ENCODE results near the gene RILPL1. TPM values are rescaled to one million over a fixed set of nuclear protein-coding genes. Genes with fewer than 3 reads are reported as not detected.

Gene RILPL1
- total and polyA plus RNA-seq, 3 experiments from 2014 or later = 0.55 to 4.6 (median 2.7) TPM

GRCh38 chr12:123427036-123427769 lies 106.3 kb downstream of the RILPL1 start:
- DNase-seq = peak in 4 of 5 donors; percentile 17 to 57 (median 35)
- Mint-ChIP-seq H3K36me3 (peaks cover 0 to 53% (median 12%) of the 10 kb centered on the region in 3 donors), H3K4me1 (peaks cover 19 to 35% (median 33%) of the 10 kb centered on the region in 3 donors), H3K9me3 (no peaks in the 10 kb centered on the region), H3K4me3 (peak overlapping the region; percentile 34 to 83 (median 51)), H3K27me3 (no peaks in the 10 kb centered on the region), H3K27ac (peak overlapping the region; percentile 75 to 93 (median 88))
- CTCF ChIA-PET = interaction anchor here (0.9 to 1.4 kb wide), 5 partner anchors 30 to 43 kb away, joined by 3 to 4 read pairs (median 3); partner anchors contain the start of genes KMT5A and SNRNP35
- H3K4me3 ChIP-seq (ENCODE audit: low read length) = no peak overlapping the region
- no peaks in the 10 kb centered on the region for H3K27me3 ChIP-seq (ENCODE audit: insufficient read depth, low read length, poor library complexity, severe bottlenecking)
- POLR2A ChIA-PET = interaction anchor here (0.6 to 1.7 kb wide), 7 partner anchors 21 to 544 kb away, joined by 3 to 7 read pairs (median 4); partner anchors contain the start of genes KMT5A, SBNO1 and SNRNP35
- no peaks in the 10 kb centered on the region for H3K9me3 ChIP-seq (ENCODE audit: low read length)
- peaks cover 4% of the 10 kb centered on the region for H3K36me3 ChIP-seq (ENCODE audit: insufficient read depth, low read length)
- peaks cover 11% of the 10 kb centered on the region for H3K4me1 ChIP-seq (ENCODE audit: insufficient read depth, low read length)
- H3K27ac ChIP-seq (ENCODE audit: low read depth, low read length) = peak overlapping the region; percentile 48

GRCh38 chr12:123421314-123421713 lies 112.2 kb downstream of the RILPL1 start:
- H3K4me1 ChIP-seq (ENCODE audit: insufficient read depth, low read length) = no peaks in the 10 kb centered on the region
- peaks cover 4% of the 10 kb centered on the region for H3K36me3 ChIP-seq (ENCODE audit: insufficient read depth, low read length)
- Mint-ChIP-seq H3K27ac (peak overlapping the region in 4 of 8 donors; percentile 32 to 91 (median 61)), H3K4me3 (no peak overlapping the region), H3K4me1 (peaks cover 3 to 6% (median 5%) of the 10 kb centered on the region in 3 donors), H3K9me3 (no peaks in the 10 kb centered on the region), H3K36me3 (peaks cover 0 to 55% (median 8%) of the 10 kb centered on the region in 3 donors), H3K27me3 (peaks cover 0 to 1% of the 10 kb centered on the region in 2 donors)
- DNase-seq = no peak
- H3K27me3 ChIP-seq (ENCODE audit: insufficient read depth, low read length, poor library complexity, severe bottlenecking) = no peaks in the 10 kb centered on the region
- ChIA-PET POLR2A (interaction anchor here (0.6 to 0.9 kb wide), 2 partner anchors 36 to 39 kb away, joined by 4 read pairs; partner anchors contain the start of gene SNRNP35), CTCF (interaction anchor here (1.1 kb wide), 1 partner anchor 12 kb away, joined by 4 read pairs; no protein-coding TSS in a partner anchor)
- no peak overlapping the region for H3K4me3 ChIP-seq (ENCODE audit: low read length)
- no peaks in the 10 kb centered on the region for H3K9me3 ChIP-seq (ENCODE audit: low read length)
- H3K27ac ChIP-seq (ENCODE audit: low read depth, low read length) = no peak overlapping the region

Other genes with a start within 250 kb of the RILPL1 start
- gene SBNO1, start 168.9 kb downstream of the RILPL1 start, total RNA-seq = 10 to 100 TPM; 52.1 to 53.8 TPM
- gene SBNO1, start 168.9 kb downstream of the RILPL1 start, polyA plus RNA-seq = 42.8 TPM
- 10 to 100 TPM; 46.8 to 49.9 TPM for gene KMT5A, start 149.6 kb downstream of the RILPL1 start, total RNA-seq
- gene KMT5A, start 149.6 kb downstream of the RILPL1 start, polyA plus RNA-seq = 5.0 TPM
- gene RILPL2, start 97.0 kb downstream of the RILPL1 start, total RNA-seq = 10 to 100 TPM; 26.9 to 27.6 TPM
- 8.4 TPM for gene RILPL2, start 97.0 kb downstream of the RILPL1 start, polyA plus RNA-seq
- 10 to 100 TPM; 21.9 to 23.8 TPM for gene SNRNP35, start 75.6 kb downstream of the RILPL1 start, total RNA-seq
- gene SNRNP35, start 75.6 kb downstream of the RILPL1 start, polyA plus RNA-seq = 26.5 TPM
- 100 to 1,000 TPM; 191 to 194 TPM for gene TMED2, start 50.8 kb upstream of the RILPL1 start, total RNA-seq
- gene TMED2, start 50.8 kb upstream of the RILPL1 start, polyA plus RNA-seq = 314 TPM
- gene DDX55, start 68.4 kb upstream of the RILPL1 start, total RNA-seq = 10 to 100 TPM; 46.2 to 53.4 TPM
- gene DDX55, start 68.4 kb upstream of the RILPL1 start, polyA plus RNA-seq = 21.1 TPM
- gene EIF2B1, start 100.0 kb upstream of the RILPL1 start, total RNA-seq = 10 to 100 TPM; 91.3 to 99.1 TPM
- gene EIF2B1, start 100.0 kb upstream of the RILPL1 start, polyA plus RNA-seq = 61.1 TPM
- gene GTF2H3, start 100.1 kb upstream of the RILPL1 start, total RNA-seq = 10 to 100 TPM; 72.0 to 74.6 TPM
- 24.8 TPM for gene GTF2H3, start 100.1 kb upstream of the RILPL1 start, polyA plus RNA-seq
- 1 to 10 TPM; 5.5 to 5.7 TPM for gene TCTN2, start 137.4 kb upstream of the RILPL1 start, total RNA-seq
- gene TCTN2, start 137.4 kb upstream of the RILPL1 start, polyA plus RNA-seq = 1.5 TPM
- gene ATP6V0A2, start 178.6 kb upstream of the RILPL1 start, total RNA-seq = 100 to 1,000 TPM; 109 to 113 TPM
- gene ATP6V0A2, start 178.6 kb upstream of the RILPL1 start, polyA plus RNA-seq = 27.1 TPM
- gene DNAH10, start 228.6 kb upstream of the RILPL1 start, total RNA-seq = under 1 TPM; 0.09 to 0.13 TPM
- not detected for gene DNAH10, start 228.6 kb upstream of the RILPL1 start, polyA plus RNA-seq

Measured in CD8-positive, alpha-beta memory T cell (primary cell).